ENCODE results near the gene LYPD6B.

GRCh38 chr2:149160701-149161217, 122.3 kb downstream of the LYPD6B start:
- no peak for TF ChIP-seq POLR2A (IDR thresholded peaks at IDR 0.05; ENCODE audit: borderline replicate concordance, extremely low read depth, insufficient read depth, insufficient read length)
- TF ChIP-seq, protein P1, sequence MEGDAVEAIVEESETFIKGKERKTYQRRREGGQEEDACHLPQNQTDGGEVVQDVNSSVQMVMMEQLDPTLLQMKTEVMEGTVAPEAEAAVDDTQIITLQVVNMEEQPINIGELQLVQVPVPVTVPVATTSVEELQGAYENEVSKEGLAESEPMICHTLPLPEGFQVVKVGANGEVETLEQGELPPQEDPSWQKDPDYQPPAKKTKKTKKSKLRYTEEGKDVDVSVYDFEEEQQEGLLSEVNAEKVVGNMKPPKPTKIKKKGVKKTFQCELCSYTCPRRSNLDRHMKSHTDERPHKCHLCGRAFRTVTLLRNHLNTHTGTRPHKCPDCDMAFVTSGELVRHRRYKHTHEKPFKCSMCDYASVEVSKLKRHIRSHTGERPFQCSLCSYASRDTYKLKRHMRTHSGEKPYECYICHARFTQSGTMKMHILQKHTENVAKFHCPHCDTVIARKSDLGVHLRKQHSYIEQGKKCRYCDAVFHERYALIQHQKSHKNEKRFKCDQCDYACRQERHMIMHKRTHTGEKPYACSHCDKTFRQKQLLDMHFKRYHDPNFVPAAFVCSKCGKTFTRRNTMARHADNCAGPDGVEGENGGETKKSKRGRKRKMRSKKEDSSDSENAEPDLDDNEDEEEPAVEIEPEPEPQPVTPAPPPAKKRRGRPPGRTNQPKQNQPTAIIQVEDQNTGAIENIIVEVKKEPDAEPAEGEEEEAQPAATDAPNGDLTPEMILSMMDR (IDR thresholded peaks at IDR 0.05 in 2 of 3, conservative IDR thresholded peaks at IDR 0.05 in 1 of 3; ENCODE audit: borderline replicate concordance in 1 of 3, insufficient read depth in 1 of 3, low read depth in 2 of 3, low read length in 2 of 3) = no peak
- TF ChIP-seq ZNF274 (IDR thresholded peaks at IDR 0.05; ENCODE audit: low read depth, low read length) = no peak
- TF ChIP-seq EZH2 (IDR thresholded peaks at IDR 0.05) = no peak
- no peak for TF ChIP-seq RAD21 (IDR thresholded peaks at IDR 0.05; ENCODE audit: low read depth)
- no peak for TF ChIP-seq FOSL1 (IDR thresholded peaks at IDR 0.05; ENCODE audit: low read depth)
- TF ChIP-seq POLR2AphosphoS5 (IDR thresholded peaks at IDR 0.05; ENCODE audit: low read depth, low read length) = no peak
- TF ChIP-seq YY1 (IDR thresholded peaks at IDR 0.05; ENCODE audit: extremely low read depth, insufficient replicate concordance, low read depth, low read length) = no peak
- TF ChIP-seq ZBTB33 (IDR thresholded peaks at IDR 0.05; ENCODE audit: extremely low read depth, insufficient replicate concordance, low read length) = no peak
- TF ChIP-seq REST (IDR thresholded peaks at IDR 0.05; ENCODE audit: low read depth) = no peak
